HUDEP-2 (cell line): ENCODE measurements around the gene RERG.
A peak's percentile ranks its signal among the peaks of the same experiment; 100 is the strongest.
"Not testable (repeated sequence)": the region's sequence is repeated elsewhere in the genome, so short reads cannot be mapped to it uniquely, and the experiment has no call there.

ENCODE experiments used
- DNase-seq, 76 experiments: peaks; one replicate each; lab custom pipeline; 2025; ENCODE audit not compliant: unreplicated experiment in 76 of 76; lab: John Stamatoyannopoulos, UW

Gene RERG

GRCh38 chr12:15220915-15221885, at the start of gene RERG:
TSS of gene RERG (minus strand) at chr12:15221417. CDS start at chr12:15217489, 3,928 bp downstream.
- DNase-seq, result peak in 52 of 76 experiments; percentile 2 to 70 (median 37)

- DNase-seq, result no peak
Observed at GRCh38 chr12:15270591-15270990, 49.4 kb upstream of the RERG start.

GRCh38 chr12:15268927-15269552, 47.8 kb upstream of the RERG start:
- peak in 31 of 76 experiments; percentile 1 to 51 (median 18) for DNase-seq

GRCh38 chr12:15268309-15268708, 47.1 kb upstream of the RERG start:
- DNase-seq, result no peak

- no peak for DNase-seq
Observed at GRCh38 chr12:15265875-15266274, 44.7 kb upstream of the RERG start.

GRCh38 chr12:15256761-15257160, 35.5 kb upstream of the RERG start:
- no peak for DNase-seq

- no peak for DNase-seq
Observed at GRCh38 chr12:15253990-15254389, 32.8 kb upstream of the RERG start.

- DNase-seq, result no peak
Observed at GRCh38 chr12:15244926-15245325, 23.7 kb upstream of the RERG start.

- DNase-seq, result no peak
Observed at GRCh38 chr12:15244341-15244740, 23.1 kb upstream of the RERG start.

- no peak for DNase-seq
Observed at GRCh38 chr12:15243102-15243501, 21.9 kb upstream of the RERG start.

GRCh38 chr12:15240898-15241297, 19.7 kb upstream of the RERG start:
- no peak for DNase-seq

GRCh38 chr12:15234508-15234907, 13.3 kb upstream of the RERG start:
- no peak for DNase-seq

- no peak for DNase-seq
Observed at GRCh38 chr12:15234011-15234410, 12.8 kb upstream of the RERG start.

- no peak for DNase-seq
Observed at GRCh38 chr12:15232959-15233358, 11.7 kb upstream of the RERG start.

- no peak for DNase-seq
Observed at GRCh38 chr12:15231493-15231892, 10.3 kb upstream of the RERG start.

- DNase-seq, result no peak
Observed at GRCh38 chr12:15230751-15231150, 9.5 kb upstream of the RERG start.

- DNase-seq, result no peak
Observed at GRCh38 chr12:15230137-15230536, 8.9 kb upstream of the RERG start.

- DNase-seq, result peak in 16 of 76 experiments; percentile 1 to 19 (median 6)
Observed at GRCh38 chr12:15227004-15227679, 5.9 kb upstream of the RERG start.

- not testable (repeated sequence) for DNase-seq
Observed at GRCh38 chr12:15225863-15226218, 4.6 kb upstream of the RERG start.

GRCh38 chr12:15225136-15225862, 4.1 kb upstream of the RERG start:
- DNase-seq, result no peak

- no peak for DNase-seq
Observed at GRCh38 chr12:15222219-15222618, 1.0 kb upstream of the RERG start.
